Activated naive CD4-positive, alpha-beta T cell treated with anti-CD3 and anti-CD28 coated beads, Interleukin-2, amount 50 U/mL, for 24 hours (primary cell): Measurements from ENCODE around the gene PRKCZ.
"Not testable (repeated sequence)": the region's sequence is repeated elsewhere in the genome, so short reads cannot be mapped to it uniquely, and the experiment has no call there.

Experiments
- H3K27ac Mint-ChIP-seq: one replicate; pipeline ENCODE4 v1.8.0; 2021; ENCODE audit warnings: mild to moderate bottlenecking, mixed read lengths
- H3K27me3 Mint-ChIP-seq: one replicate; pipeline ENCODE4 v1.8.0; 2021; ENCODE audit warnings: mixed read lengths
- H3K36me3 Mint-ChIP-seq: one replicate; pipeline ENCODE4 v1.8.0; 2021; ENCODE audit warnings: mixed read lengths
- H3K4me1 Mint-ChIP-seq: one replicate; pipeline ENCODE4 v1.8.0; 2021; ENCODE audit warnings: mixed read lengths
- H3K4me3 Mint-ChIP-seq: one replicate; pipeline ENCODE4 v1.8.0; 2021; ENCODE audit warnings: mild to moderate bottlenecking, mixed read lengths
- H3K9me3 Mint-ChIP-seq: one replicate; pipeline ENCODE4 v1.8.0; 2021; ENCODE audit warnings: mixed read lengths

Gene PRKCZ

GRCh38 chr1:2081326-2081885 is 31.2 kb downstream of the PRKCZ start:
- Mint-ChIP-seq H3K4me3 (no peak overlapping the region), H3K4me1 (no peaks in the 10 kb centered on the region), H3K27ac (no peak overlapping the region), H3K9me3 (peaks cover 15% of the 10 kb centered on the region), H3K36me3 (peaks cover 21% of the 10 kb centered on the region), H3K27me3 (no peaks in the 10 kb centered on the region)

- Mint-ChIP-seq H3K27me3 (no peaks in the 10 kb centered on the region), H3K4me3 (no peak overlapping the region), H3K9me3 (peaks cover 15% of the 10 kb centered on the region), H3K4me1 (no peaks in the 10 kb centered on the region), H3K36me3 (peaks cover 18% of the 10 kb centered on the region), H3K27ac (no peak overlapping the region)
Measured at GRCh38 chr1:2082064-2082463, 31.9 kb downstream of the PRKCZ start.

DNA sequence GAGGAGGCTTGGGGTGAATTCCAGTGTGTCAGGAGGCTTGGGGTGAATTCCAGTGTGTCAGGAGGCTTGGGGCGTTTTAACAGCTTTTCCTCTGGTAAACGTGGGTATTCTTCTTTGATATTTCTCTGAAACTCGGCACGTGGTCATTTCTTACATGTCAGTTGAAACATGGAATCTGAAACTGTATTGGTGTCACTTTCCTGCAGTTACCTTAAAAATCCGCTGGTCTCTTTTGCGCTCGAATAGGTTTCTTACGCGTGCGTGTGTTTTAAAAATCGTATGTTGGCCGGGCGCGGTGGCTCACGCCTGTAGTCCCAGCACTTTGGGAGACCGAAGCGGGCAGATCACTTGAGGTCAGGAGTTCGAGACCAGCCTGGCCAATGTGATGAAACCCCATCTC is 33.5 kb downstream of the PRKCZ start:
- H3K4me3 Mint-ChIP-seq: no peak overlapping the region
- no peak overlapping the region for H3K27ac Mint-ChIP-seq
- no peaks in the 10 kb centered on the region for H3K4me1 Mint-ChIP-seq
- peaks cover 2% of the 10 kb centered on the region for H3K36me3 Mint-ChIP-seq
- H3K27me3 Mint-ChIP-seq: no peaks in the 10 kb centered on the region
- H3K9me3 Mint-ChIP-seq: no peaks in the 10 kb centered on the region

GRCh38 chr1:2084306-2084705 is 34.1 kb downstream of the PRKCZ start:
- H3K27me3 Mint-ChIP-seq: no peaks in the 10 kb centered on the region
- no peak overlapping the region for H3K4me3 Mint-ChIP-seq
- H3K9me3 Mint-ChIP-seq: no peaks in the 10 kb centered on the region
- peaks cover 2% of the 10 kb centered on the region for H3K36me3 Mint-ChIP-seq
- no peaks in the 10 kb centered on the region for H3K4me1 Mint-ChIP-seq
- no peak overlapping the region for H3K27ac Mint-ChIP-seq

- Mint-ChIP-seq H3K4me3 (no peak overlapping the region), H3K9me3 (no peaks in the 10 kb centered on the region), H3K27me3 (no peaks in the 10 kb centered on the region), H3K36me3 (peaks cover 2% of the 10 kb centered on the region), H3K4me1 (no peaks in the 10 kb centered on the region), H3K27ac (no peak overlapping the region)
Measured at GRCh38 chr1:2085080-2085479, 34.9 kb downstream of the PRKCZ start.

GRCh38 chr1:2086446-2087078 is 36.4 kb downstream of the PRKCZ start:
- no peak overlapping the region for H3K27ac Mint-ChIP-seq
- H3K4me1 Mint-ChIP-seq: peaks cover 2% of the 10 kb centered on the region
- H3K27me3 Mint-ChIP-seq: no peaks in the 10 kb centered on the region
- H3K36me3 Mint-ChIP-seq: peaks cover 2% of the 10 kb centered on the region
- no peak overlapping the region for H3K4me3 Mint-ChIP-seq
- H3K9me3 Mint-ChIP-seq: no peaks in the 10 kb centered on the region

DNA sequence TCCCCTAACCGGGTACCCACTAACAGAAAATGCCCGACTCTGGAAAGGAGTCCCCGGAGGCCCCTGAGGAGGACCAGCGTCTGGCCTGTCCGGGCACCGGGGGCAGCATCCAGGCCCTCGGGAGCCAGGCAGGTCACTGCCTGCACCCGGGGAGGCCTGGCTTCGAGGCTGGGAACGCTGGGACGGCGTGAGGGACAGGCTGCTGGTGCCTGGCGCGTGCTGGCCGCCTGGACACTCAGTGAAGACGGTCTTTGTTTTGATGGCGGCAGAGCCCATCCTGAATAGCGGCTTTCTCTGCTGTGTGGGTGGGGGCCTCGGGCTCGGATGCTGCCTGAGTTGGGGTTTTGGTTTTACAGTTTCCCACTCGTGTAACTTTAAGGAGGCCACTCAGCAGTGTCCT is 37.6 kb downstream of the PRKCZ start:
- H3K27ac Mint-ChIP-seq: no peak overlapping the region
- no peak overlapping the region for H3K4me3 Mint-ChIP-seq
- H3K27me3 Mint-ChIP-seq: no peaks in the 10 kb centered on the region
- H3K9me3 Mint-ChIP-seq: no peaks in the 10 kb centered on the region
- no peaks in the 10 kb centered on the region for H3K36me3 Mint-ChIP-seq
- H3K4me1 Mint-ChIP-seq: peaks cover 3% of the 10 kb centered on the region

GRCh38 chr1:2088458-2088857 is 38.2 kb downstream of the PRKCZ start:
- H3K4me3 Mint-ChIP-seq: no peak overlapping the region
- H3K4me1 Mint-ChIP-seq: peaks cover 3% of the 10 kb centered on the region
- no peaks in the 10 kb centered on the region for H3K9me3 Mint-ChIP-seq
- no peaks in the 10 kb centered on the region for H3K27me3 Mint-ChIP-seq
- H3K27ac Mint-ChIP-seq: no peak overlapping the region
- H3K36me3 Mint-ChIP-seq: no peaks in the 10 kb centered on the region

DNA sequence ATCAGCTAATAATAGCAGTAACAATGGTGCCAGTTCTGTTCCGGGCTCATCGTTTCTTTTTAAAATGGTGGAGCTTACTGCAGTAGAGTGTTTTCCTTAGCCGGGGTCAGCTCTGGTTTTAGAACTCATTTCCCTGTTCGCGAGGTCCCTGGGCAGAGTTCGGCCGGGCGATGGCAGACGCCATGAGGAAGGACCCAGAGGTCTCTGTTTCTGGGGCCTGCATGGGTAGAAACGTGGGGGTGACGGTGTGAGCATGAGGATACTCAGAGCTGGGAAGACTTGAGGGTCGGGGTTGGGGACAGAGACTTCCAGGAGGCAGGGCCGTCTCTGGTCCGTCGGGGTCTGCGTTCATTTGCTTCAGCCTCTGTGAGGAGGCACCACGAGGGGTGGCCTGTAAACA is 38.8 kb downstream of the PRKCZ start:
- no peak overlapping the region for H3K4me3 Mint-ChIP-seq
- H3K36me3 Mint-ChIP-seq: no peaks in the 10 kb centered on the region
- no peak overlapping the region for H3K27ac Mint-ChIP-seq
- H3K4me1 Mint-ChIP-seq: peaks cover 3% of the 10 kb centered on the region
- no peaks in the 10 kb centered on the region for H3K27me3 Mint-ChIP-seq
- H3K9me3 Mint-ChIP-seq: no peaks in the 10 kb centered on the region

DNA sequence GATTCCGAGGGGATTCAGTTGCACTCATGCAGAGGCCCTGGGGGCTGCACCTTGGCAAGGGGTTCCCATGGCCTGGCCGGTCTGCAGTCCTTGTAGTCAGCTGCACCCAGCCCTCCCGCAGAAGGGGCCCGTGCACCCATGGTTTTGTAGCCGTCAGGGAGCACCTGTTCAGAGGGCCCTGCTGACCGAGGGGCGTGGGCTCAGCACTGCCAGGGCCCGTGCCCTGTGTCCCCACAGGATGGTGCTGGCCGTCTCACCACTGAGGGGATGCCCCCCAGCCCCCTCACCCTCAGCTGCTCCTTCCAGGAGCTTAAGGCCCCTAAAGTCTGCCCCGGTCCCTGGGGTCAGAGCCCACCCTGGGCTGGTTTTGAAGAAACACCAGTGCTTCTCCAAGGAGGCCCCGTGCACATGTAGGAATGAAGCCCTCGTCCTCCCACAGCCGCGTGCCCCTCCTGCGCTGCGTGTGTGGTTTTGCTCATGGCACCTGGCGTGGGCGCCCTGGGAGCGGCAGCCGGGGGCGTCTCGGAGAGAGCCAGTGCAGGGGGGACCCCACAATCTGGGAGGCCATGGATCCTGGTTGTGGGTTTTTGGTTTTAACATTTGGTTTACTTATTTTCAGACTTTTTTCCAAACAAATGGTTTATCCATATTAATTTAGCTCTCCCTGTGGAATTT is 40.1 kb downstream of the PRKCZ start:
- H3K4me3 Mint-ChIP-seq: no peak overlapping the region
- H3K4me1 Mint-ChIP-seq: peaks cover 3% of the 10 kb centered on the region
- H3K36me3 Mint-ChIP-seq: no peaks in the 10 kb centered on the region
- no peaks in the 10 kb centered on the region for H3K9me3 Mint-ChIP-seq
- H3K27me3 Mint-ChIP-seq: no peaks in the 10 kb centered on the region
- no peak overlapping the region for H3K27ac Mint-ChIP-seq

GRCh38 chr1:2091611-2092604 is 41.7 kb downstream of the PRKCZ start:
- no peaks in the 10 kb centered on the region for H3K9me3 Mint-ChIP-seq
- H3K36me3 Mint-ChIP-seq: no peaks in the 10 kb centered on the region
- H3K4me3 Mint-ChIP-seq: no peak overlapping the region
- no peak overlapping the region for H3K27ac Mint-ChIP-seq
- peaks cover 3% of the 10 kb centered on the region for H3K4me1 Mint-ChIP-seq
- H3K27me3 Mint-ChIP-seq: no peaks in the 10 kb centered on the region

GRCh38 chr1:2093055-2093454 is 42.8 kb downstream of the PRKCZ start:
- Mint-ChIP-seq H3K27ac (no peak overlapping the region), H3K4me3 (no peak overlapping the region), H3K9me3 (no peaks in the 10 kb centered on the region), H3K27me3 (no peaks in the 10 kb centered on the region), H3K4me1 (peaks cover 3% of the 10 kb centered on the region), H3K36me3 (no peaks in the 10 kb centered on the region)

GRCh38 chr1:2093636-2094035 is 43.4 kb downstream of the PRKCZ start:
- Mint-ChIP-seq H3K27ac (no peak overlapping the region), H3K36me3 (no peaks in the 10 kb centered on the region), H3K27me3 (no peaks in the 10 kb centered on the region), H3K9me3 (no peaks in the 10 kb centered on the region), H3K4me1 (peaks cover 3% of the 10 kb centered on the region), H3K4me3 (no peak overlapping the region)

GRCh38 chr1:2094269-2095158 is 44.3 kb downstream of the PRKCZ start:
- H3K9me3 Mint-ChIP-seq, H3K27ac Mint-ChIP-seq, H3K4me3 Mint-ChIP-seq, H3K27me3 Mint-ChIP-seq, H3K36me3 Mint-ChIP-seq, H3K4me1 Mint-ChIP-seq: not testable (repeated sequence)

DNA sequence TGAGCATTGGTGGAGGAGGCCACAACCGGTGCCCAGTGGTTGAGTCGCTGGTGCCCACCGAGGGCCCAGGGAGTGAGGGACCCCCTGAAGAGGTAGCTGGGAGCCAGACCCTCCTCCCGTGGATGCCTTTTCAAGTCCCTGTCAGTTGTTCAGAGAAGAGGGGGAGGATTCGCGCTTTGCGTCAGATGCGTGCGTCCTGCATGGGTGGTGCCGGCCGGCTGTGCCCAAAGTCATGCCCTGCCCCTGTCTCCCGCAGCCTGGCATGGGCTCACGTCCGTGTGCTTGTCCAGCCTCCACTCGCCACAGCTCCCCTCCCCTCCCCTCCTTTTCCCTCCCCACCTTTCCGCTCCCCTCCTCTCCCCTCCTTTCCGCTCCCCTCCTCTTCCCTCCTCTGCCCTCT is 45.2 kb downstream of the PRKCZ start:
- H3K27ac Mint-ChIP-seq: no peak overlapping the region
- H3K27me3 Mint-ChIP-seq: no peaks in the 10 kb centered on the region
- peaks cover 3% of the 10 kb centered on the region for H3K36me3 Mint-ChIP-seq
- H3K4me3 Mint-ChIP-seq: no peak overlapping the region
- peaks cover 3% of the 10 kb centered on the region for H3K4me1 Mint-ChIP-seq
- H3K9me3 Mint-ChIP-seq: no peaks in the 10 kb centered on the region
